Measurements from ENCODE around the gene PRSS38. TPM values are rescaled to one million over a fixed set of nuclear protein-coding genes. Genes with fewer than 3 reads are reported as not detected.

PRSS38 gene
- total RNA-seq, 2 experiments from 2014 or later, result not detected

GRCh38 chr1:227886503-227886961 lies 71.1 kb downstream of the PRSS38 start:
- intact Hi-C loops (cut with DNase I, micrococcal nuclease), result loop anchor here in 1 of 2 experiments (5.0 to 10.0 kb wide), 4 partner anchors 99 to 768 kb away; partner anchors contain the start of genes JMJD4 and SNAP47
- Histone ChIP-seq H3K27me3 (ENCODE audit: control insufficient read depth in 1 of 2, insufficient read depth in 2 of 2, low read length in 2 of 2) (no peaks in the 10 kb centered on the region), H3K9me3 (ENCODE audit: control insufficient read depth in 1 of 2, insufficient read depth in 1 of 2, low read length in 2 of 2) (peaks cover 0 to 5% of the 10 kb centered on the region in 2 experiments), H3K27ac (ENCODE audit: low read depth in 1 of 2, low read length in 2 of 2) (peak overlapping the region in 1 of 2 donors; percentile 64), H3K4me3 (ENCODE audit: low read length) (peak overlapping the region; percentile 44), H3K4me1 (ENCODE audit: insufficient read depth, low read length) (peaks cover 66% of the 10 kb centered on the region), H3K36me3 (ENCODE audit: insufficient read depth, low read length) (no peaks in the 10 kb centered on the region)
- peaks cover 39% of the 10 kb centered on the region for H3K4me1 Mint-ChIP-seq (ENCODE audit: low read depth)
- TF ChIP-seq CTCF (IDR thresholded peaks at IDR 0.05), result no peak
- no peaks in the 10 kb centered on the region for H3K9me3 Mint-ChIP-seq
- peak overlapping the region; percentile 74 for H3K27ac Mint-ChIP-seq
- no peaks in the 10 kb centered on the region for H3K36me3 Mint-ChIP-seq (ENCODE audit: low read depth)
- peak overlapping the region; percentile 67 for H3K4me3 Mint-ChIP-seq
- H3K27me3 Mint-ChIP-seq, result no peaks in the 10 kb centered on the region
- DNase-seq, result peak in 2 of 14 experiments; percentile 12 to 28
- CTCF ChIA-PET, result no interaction called here
- ATAC-seq (ENCODE audit: poor library complexity), result no peak
- POLR2A ChIA-PET, result interaction anchor here (0.9 to 1.4 kb wide), 2 partner anchors 17 kb away, joined by 3 to 4 read pairs; no protein-coding TSS in a partner anchor

DNA sequence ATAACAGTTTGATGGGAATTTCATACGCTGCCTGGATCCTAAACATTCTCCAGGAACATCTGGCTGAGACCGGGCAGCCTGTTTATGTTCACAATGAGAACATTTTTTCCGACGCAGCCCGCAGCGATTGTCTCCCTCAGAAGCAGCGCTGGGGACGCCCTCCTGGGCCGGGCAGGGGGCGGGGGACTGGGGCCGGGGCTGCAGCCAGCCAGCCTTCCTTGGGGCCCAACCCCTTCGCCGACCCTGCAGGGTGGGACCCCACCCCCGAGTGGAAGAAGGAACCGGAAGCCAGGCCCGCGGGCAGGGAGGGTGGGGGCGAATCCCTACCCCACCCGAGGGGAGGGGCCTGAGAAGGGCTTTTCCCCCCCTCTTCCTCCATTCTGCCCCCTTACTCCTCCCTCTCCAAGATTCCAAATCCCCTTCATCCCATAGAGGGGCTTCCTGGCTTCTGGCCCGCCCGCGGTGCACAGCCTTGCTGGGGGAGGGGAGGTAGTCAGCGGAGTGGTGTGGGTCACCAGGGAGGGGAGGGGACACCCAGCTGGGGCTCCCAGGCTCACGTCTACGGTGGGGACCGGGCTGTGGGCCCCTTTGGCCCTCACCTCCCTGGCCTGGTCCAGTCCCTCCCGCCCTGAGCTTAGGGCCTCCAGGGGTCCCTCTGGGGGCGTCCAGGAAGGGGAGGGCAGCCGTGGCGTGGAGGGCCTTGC lies 71.7 kb downstream of the PRSS38 start:
- H3K9me3 ChIP-seq (ENCODE audit: control insufficient read depth in 1 of 2, insufficient read depth in 1 of 2, low read length in 2 of 2), result peaks cover 0 to 5% of the 10 kb centered on the region in 2 experiments
- peaks cover 69% of the 10 kb centered on the region for H3K4me1 ChIP-seq (ENCODE audit: insufficient read depth, low read length)
- ATAC-seq (ENCODE audit: poor library complexity), result peak; percentile 41
- H3K4me3 ChIP-seq (ENCODE audit: low read length), result peak overlapping the region; percentile 44
- Mint-ChIP-seq H3K27ac (peak overlapping the region; percentile 87), H3K27me3 (no peaks in the 10 kb centered on the region), H3K4me3 (peak overlapping the region; percentile 67), H3K36me3 (ENCODE audit: low read depth) (no peaks in the 10 kb centered on the region), H3K4me1 (ENCODE audit: low read depth) (peaks cover 39% of the 10 kb centered on the region), H3K9me3 (no peaks in the 10 kb centered on the region)
- peak overlapping the region in 1 of 2 donors; percentile 64 for H3K27ac ChIP-seq (ENCODE audit: low read depth in 1 of 2, low read length in 2 of 2)
- intact Hi-C loops (cut with DNase I, micrococcal nuclease), result loop anchor here in 1 of 2 experiments (5.0 to 10.0 kb wide), 4 partner anchors 100 to 768 kb away; partner anchors contain the start of genes JMJD4 and SNAP47
- DNase-seq, result peak in 10 of 14 experiments; percentile 25 to 66 (median 48)
- no peaks in the 10 kb centered on the region for H3K27me3 ChIP-seq (ENCODE audit: control insufficient read depth in 1 of 2, insufficient read depth in 2 of 2, low read length in 2 of 2)
- POLR2A ChIA-PET, result interaction anchor here (0.9 to 1.4 kb wide), 2 partner anchors 8 to 17 kb away, joined by 3 read pairs; no protein-coding TSS in a partner anchor
- no peak for TF ChIP-seq CTCF (IDR thresholded peaks at IDR 0.05)
- no peaks in the 10 kb centered on the region for H3K36me3 ChIP-seq (ENCODE audit: insufficient read depth, low read length)
- CTCF ChIA-PET, result no interaction called here

GRCh38 chr1:227887697-227888403 lies 72.4 kb downstream of the PRSS38 start:
- ChIA-PET POLR2A (interaction anchor here (0.9 to 1.4 kb wide), 2 partner anchors 9 to 18 kb away, joined by 3 read pairs; no protein-coding TSS in a partner anchor), CTCF (no interaction called here)
- no peaks in the 10 kb centered on the region for H3K36me3 Mint-ChIP-seq (ENCODE audit: low read depth)
- Histone ChIP-seq H3K9me3 (ENCODE audit: control insufficient read depth in 1 of 2, insufficient read depth in 1 of 2, low read length in 2 of 2) (peaks cover 0 to 5% of the 10 kb centered on the region in 2 experiments), H3K27ac (ENCODE audit: low read depth in 1 of 2, low read length in 2 of 2) (peak overlapping the region in 1 of 2 donors; percentile 64), H3K27me3 (ENCODE audit: control insufficient read depth in 1 of 2, insufficient read depth in 2 of 2, low read length in 2 of 2) (no peaks in the 10 kb centered on the region), H3K4me3 (ENCODE audit: low read length) (peak overlapping the region; percentile 44), H3K4me1 (ENCODE audit: insufficient read depth, low read length) (peaks cover 68% of the 10 kb centered on the region), H3K36me3 (ENCODE audit: insufficient read depth, low read length) (no peaks in the 10 kb centered on the region)
- intact Hi-C loops (cut with DNase I, micrococcal nuclease), result loop anchor here in 1 of 2 experiments (5.0 to 10.0 kb wide), 4 partner anchors 101 to 767 kb away; partner anchors contain the start of genes JMJD4 and SNAP47
- no peaks in the 10 kb centered on the region for H3K9me3 Mint-ChIP-seq
- peak overlapping the region; percentile 87 for H3K27ac Mint-ChIP-seq
- DNase-seq, result peak in 6 of 14 experiments; percentile 24 to 70 (median 40)
- no peaks in the 10 kb centered on the region for H3K27me3 Mint-ChIP-seq
- ATAC-seq (ENCODE audit: poor library complexity), result no peak
- no peak for TF ChIP-seq CTCF (IDR thresholded peaks at IDR 0.05)
- H3K4me3 Mint-ChIP-seq, result peak overlapping the region; percentile 70
- peaks cover 35% of the 10 kb centered on the region for H3K4me1 Mint-ChIP-seq (ENCODE audit: low read depth)

Measured in CD4-positive, alpha-beta T cell (primary cell).